HEK293 (cell line): ENCODE data around the gene RASD1.

ENCODE experiments used
- CTCF ChIA-PET: fragments of 350-600 bp; formaldehyde crosslinking; extraction: SDS; loops from one replicate; lab custom pipeline; 2021; ENCODE audit warnings: antibody characterized with exemption; lab: Yijun Ruan, JAX
- POLR2A ChIA-PET: fragments of 300-600 bp; formaldehyde crosslinking; extraction: SDS; loops from one replicate; lab custom pipeline; 2020; ENCODE audit warnings: antibody characterized with exemption, inconsistent platforms; lab: Yijun Ruan, JAX
- H3K27ac ChIP-seq: fragments of 200-500 bp; sonication (Bioruptor generic); 2 replicates; pipeline ENCODE4 v1.5.1; 2014; ENCODE audit warnings: low read depth, low read length, control low read depth, inconsistent platforms; ENCODE audit errors: extremely low read depth
- H3K36me3 ChIP-seq, 2 experiments: fragments of 200-500 bp in 1 of 2; sonication (Bioruptor generic) in 1 of 2; 1 replicate in 1 of 2; 2 replicates in 1 of 2; pipeline ENCODE4 v1.5.1; 2014 to 2017; ENCODE audit warnings: inconsistent platforms in 2 of 2, low read length in 2 of 2; ENCODE audit not compliant: control insufficient read depth in 2 of 2, insufficient read depth in 1 of 2
- H3K4me1 ChIP-seq: fragments of 200-500 bp; sonication (Bioruptor generic); 2 replicates; pipeline ENCODE4 v1.5.1; 2014; ENCODE audit warnings: mild to moderate bottlenecking, low read length, inconsistent platforms; ENCODE audit not compliant: control insufficient read depth, insufficient read depth
- H3K4me3 ChIP-seq: 2 replicates; pipeline ENCODE4 v1.5.1; 2011; ENCODE audit warnings: low read depth, mild to moderate bottlenecking, control low read depth, low read length, moderate library complexity
- H3K9me3 ChIP-seq: fragments of 200-500 bp; sonication (Bioruptor generic); 2 replicates; pipeline ENCODE4 v1.5.1; 2014; ENCODE audit warnings: low read depth, low read length, inconsistent platforms; ENCODE audit not compliant: control insufficient read depth, insufficient read depth
- BCL11A ChIP-seq: fragments of 450-650 bp; formaldehyde crosslinking; IDR thresholded peaks from 2 replicates; pipeline ENCODE4 v1.5.1; 2016; ENCODE audit warnings: low read depth, missing biosample characterization, missing genetic modification characterization
- GFI1B ChIP-seq: fragments of 450-650 bp; formaldehyde crosslinking; IDR thresholded peaks from 2 replicates; pipeline ENCODE4 v1.5.1; 2016; ENCODE audit warnings: missing biosample characterization, missing genetic modification characterization
- GLI2 ChIP-seq: fragments of 450-650 bp; formaldehyde crosslinking; IDR thresholded peaks from 2 replicates; pipeline ENCODE4; 2017; ENCODE audit warnings: missing biosample characterization, missing genetic modification characterization, low read depth, borderline replicate concordance
- GLI4 ChIP-seq: fragments of 450-650 bp; formaldehyde crosslinking; IDR thresholded peaks from 2 replicates; pipeline ENCODE4 v1.5.1; 2016; ENCODE audit warnings: missing biosample characterization, missing genetic modification characterization
- GLIS1 ChIP-seq: fragments of 450-650 bp; formaldehyde crosslinking; IDR thresholded peaks from 2 replicates; pipeline ENCODE4 v1.5.1; 2016; ENCODE audit warnings: missing biosample characterization, missing genetic modification characterization
- KLF1 ChIP-seq: fragments of 450-650 bp; formaldehyde crosslinking; IDR thresholded peaks from 2 replicates; pipeline ENCODE4 v1.5.1; 2016; ENCODE audit warnings: missing biosample characterization, missing genetic modification characterization
- KLF17 ChIP-seq: fragments of 450-650 bp; formaldehyde crosslinking; IDR thresholded peaks from 2 replicates; pipeline ENCODE4 v1.5.1; 2016; ENCODE audit warnings: missing biosample characterization, missing genetic modification characterization
- KLF7 ChIP-seq: fragments of 450-650 bp; formaldehyde crosslinking; IDR thresholded peaks from 2 replicates; pipeline ENCODE4 v1.5.1; 2016; ENCODE audit warnings: missing biosample characterization, missing genetic modification characterization, borderline replicate concordance
- RBAK ChIP-seq: fragments of 450-650 bp; formaldehyde crosslinking; IDR thresholded peaks from 2 replicates; pipeline ENCODE4 v1.5.1; 2016; ENCODE audit warnings: missing biosample characterization, missing genetic modification characterization
- YY1 ChIP-seq: fragments of 450-650 bp; formaldehyde crosslinking; IDR thresholded peaks from 2 replicates; pipeline ENCODE4 v1.5.1; 2018; ENCODE audit warnings: missing biosample characterization, missing genetic modification characterization
- ZBTB11 ChIP-seq: fragments of 450-650 bp; formaldehyde crosslinking; conservative IDR thresholded peaks from 2 replicates; pipeline ENCODE4 v1.5.1; 2016; ENCODE audit warnings: low read depth, missing biosample characterization, missing genetic modification characterization
- ZNF10 ChIP-seq: fragments of 450-650 bp; formaldehyde crosslinking; IDR thresholded peaks from 2 replicates; pipeline ENCODE4 v1.5.1; 2017; ENCODE audit warnings: missing biosample characterization, missing genetic modification characterization
- ZNF211 ChIP-seq: fragments of 450-650 bp; formaldehyde crosslinking; IDR thresholded peaks from 2 replicates; pipeline ENCODE4 v1.5.1; 2016; ENCODE audit warnings: low read depth, missing biosample characterization, missing genetic modification characterization
- ZNF274 ChIP-seq, 2 experiments: fragments of 200-500 bp in 1 of 2; fragments of 450-650 bp in 1 of 2; sonication (Bioruptor generic) in 1 of 2; formaldehyde crosslinking in 1 of 2; IDR thresholded peaks; 2 replicates each; pipeline versions ENCODE4 v1.5.1 to v1.6.1; 2014 to 2016; ENCODE audit warnings: borderline replicate concordance in 1 of 2, inconsistent platforms in 1 of 2, low read length in 1 of 2, missing biosample characterization in 1 of 2, missing genetic modification characterization in 1 of 2
- ZNF302 ChIP-seq: fragments of 450-650 bp; formaldehyde crosslinking; IDR thresholded peaks from 2 replicates; pipeline ENCODE4 v1.5.1; 2016; ENCODE audit warnings: missing biosample characterization, missing genetic modification characterization, low read depth
- ZNF311 ChIP-seq: fragments of 450-650 bp; formaldehyde crosslinking; IDR thresholded peaks from 2 replicates; pipeline ENCODE4 v1.5.1; 2017; ENCODE audit warnings: missing biosample characterization, missing genetic modification characterization, borderline replicate concordance
- ZNF416 ChIP-seq: fragments of 450-650 bp; formaldehyde crosslinking; IDR thresholded peaks from 2 replicates; pipeline ENCODE4 v1.5.1; 2016; ENCODE audit warnings: missing biosample characterization, missing genetic modification characterization
- ZNF433 ChIP-seq: fragments of 450-650 bp; formaldehyde crosslinking; IDR thresholded peaks from 2 replicates; pipeline ENCODE4 v1.5.1; 2016; ENCODE audit warnings: missing biosample characterization, missing genetic modification characterization, low read depth
- ZNF518A ChIP-seq: fragments of 450-650 bp; formaldehyde crosslinking; conservative IDR thresholded peaks from 2 replicates; pipeline ENCODE4 v1.5.1; 2016; ENCODE audit warnings: low read depth, missing biosample characterization, missing genetic modification characterization
- ZNF529 ChIP-seq: fragments of 450-650 bp; formaldehyde crosslinking; IDR thresholded peaks from 2 replicates; pipeline ENCODE4 v1.5.1; 2017; ENCODE audit warnings: missing genetic modification characterization, missing biosample characterization; ENCODE audit not compliant: insufficient replicate concordance
- ZNF776 ChIP-seq: fragments of 450-650 bp; formaldehyde crosslinking; IDR thresholded peaks from 2 replicates; pipeline ENCODE4 v1.5.0; 2017; ENCODE audit warnings: missing biosample characterization, missing genetic modification characterization, borderline replicate concordance

RASD1 gene

GRCh38 chr17:17506893-17507464 is 10.8 kb upstream of the RASD1 start (continued):
- no peak for TF ChIP-seq ZBTB11
- no peak for TF ChIP-seq GLI2 (tag by site-specific recombination)
- TF ChIP-seq KLF7 (tag by site-specific recombination), result no peak
- no peak for TF ChIP-seq GLIS1 (tag by site-specific recombination)
- TF ChIP-seq RBAK (tag by site-specific recombination), result no peak
- TF ChIP-seq ZNF518A (tag by site-specific recombination), result no peak
- no peak for TF ChIP-seq ZNF10
- TF ChIP-seq ZNF311 (tag by site-specific recombination), result no peak
- TF ChIP-seq, all 188 proteins: peak for 0

GRCh38 chr17:17506181-17506741 is 10.1 kb upstream of the RASD1 start:
- no peak overlapping the region for H3K4me3 ChIP-seq
- H3K36me3 ChIP-seq, result no peaks in the 10 kb centered on the region
- no peak for TF ChIP-seq GLI4
- no peak for TF ChIP-seq ZNF211 (tag by site-specific recombination)
- TF ChIP-seq ZNF302 (tag by site-specific recombination), result no peak
- TF ChIP-seq ZNF529 (tag by site-specific recombination), result no peak
- TF ChIP-seq ZNF433 (tag by site-specific recombination), result no peak
- TF ChIP-seq ZNF274 (IDR thresholded peaks at IDR 0.05; ENCODE audit: low read length), result no peak
- TF ChIP-seq ZNF274 (tag by site-specific recombination; IDR thresholded peaks at IDR 0.05; ENCODE audit: borderline replicate concordance), result no peak
- TF ChIP-seq ZNF416 (tag by site-specific recombination), result no peak
- no peak for TF ChIP-seq ZNF776
- TF ChIP-seq YY1 (tag by site-specific recombination), result no peak
- no peak for TF ChIP-seq KLF17 (tag by site-specific recombination)
- no peak for TF ChIP-seq KLF1 (tag by site-specific recombination)
- TF ChIP-seq BCL11A (tag by site-specific recombination), result no peak
- no peak for TF ChIP-seq GFI1B (tag by site-specific recombination)
- H3K27ac ChIP-seq, result no peak overlapping the region
- H3K4me1 ChIP-seq, result no peaks in the 10 kb centered on the region
- H3K9me3 ChIP-seq, result no peaks in the 10 kb centered on the region
- ChIA-PET POLR2A (no interaction called here), CTCF (interaction anchor here (1.4 kb wide), 1 partner anchor 9 kb away, joined by 6 read pairs; no protein-coding TSS in a partner anchor)
